GM19452 (cell line): ENCODE measurements around the gene CDH13.

Experiments used
- ATAC-seq: cut with Tn5 transposase; IDR thresholded peaks from one replicate; pipeline ENCODE4 v1.9.1; 2021; ENCODE audit not compliant: unreplicated experiment

The CDH13 gene

DNA sequence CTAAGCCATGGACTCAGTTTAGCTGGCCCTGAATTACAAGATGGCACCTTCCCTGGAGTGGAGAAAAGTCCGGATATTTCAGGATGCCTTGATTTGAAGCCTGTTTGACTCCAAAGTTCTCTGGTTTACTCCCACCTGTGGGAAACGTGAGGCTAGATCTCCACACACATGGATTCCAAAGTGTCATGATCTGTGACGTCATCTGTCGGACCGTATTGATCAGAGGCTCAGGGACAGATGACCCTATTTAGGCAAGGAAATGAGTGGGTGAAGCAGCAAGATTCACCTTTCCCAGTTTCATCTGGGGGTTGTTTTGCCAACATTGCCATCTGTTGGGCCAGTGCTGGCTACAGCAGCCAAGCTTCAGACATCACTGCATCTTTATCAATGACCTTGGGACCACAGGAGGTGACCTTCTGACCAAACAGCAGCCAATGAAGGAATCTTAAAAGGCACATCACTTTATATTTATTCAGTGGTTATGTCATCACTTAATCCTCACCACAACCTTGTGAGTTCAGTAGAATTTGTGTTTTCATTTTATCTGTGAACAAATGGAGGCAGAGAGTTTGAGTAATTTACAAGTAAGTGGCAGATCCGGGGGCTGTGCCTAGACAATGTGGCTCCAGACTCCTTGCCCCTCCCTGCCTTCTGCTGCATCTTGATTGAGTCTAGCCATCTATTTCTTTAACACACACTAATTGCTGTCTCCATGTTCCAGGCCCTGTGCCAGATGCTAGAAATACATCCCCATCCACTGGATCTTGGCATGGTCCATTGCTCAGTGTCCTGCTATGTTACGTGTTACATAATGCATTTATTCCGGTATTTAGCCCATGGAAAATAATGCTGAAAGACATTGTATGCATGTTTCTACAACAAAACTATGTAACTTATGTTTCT is 1.5 kb upstream of the CDH13 start:
- no peak for ATAC-seq

DNA sequence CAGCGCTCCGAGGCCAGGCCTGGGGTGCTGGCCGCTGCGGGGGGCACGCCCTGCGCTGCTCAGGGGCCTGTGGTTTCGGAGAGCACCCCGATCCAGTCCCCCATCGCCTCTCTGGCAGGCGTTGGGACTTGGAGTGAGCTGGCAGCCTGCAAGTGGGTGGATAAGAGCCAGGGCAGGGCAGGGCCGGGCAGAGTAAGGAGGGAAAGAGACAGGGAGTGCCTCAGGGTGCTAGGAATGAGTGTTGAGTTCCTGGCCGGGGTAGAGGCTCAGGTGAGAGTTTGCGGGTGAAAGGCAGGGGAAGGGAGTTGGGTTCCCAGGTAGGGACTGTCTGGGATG is 1.3 kb downstream of the CDH13 start:
- ATAC-seq: no peak

DNA sequence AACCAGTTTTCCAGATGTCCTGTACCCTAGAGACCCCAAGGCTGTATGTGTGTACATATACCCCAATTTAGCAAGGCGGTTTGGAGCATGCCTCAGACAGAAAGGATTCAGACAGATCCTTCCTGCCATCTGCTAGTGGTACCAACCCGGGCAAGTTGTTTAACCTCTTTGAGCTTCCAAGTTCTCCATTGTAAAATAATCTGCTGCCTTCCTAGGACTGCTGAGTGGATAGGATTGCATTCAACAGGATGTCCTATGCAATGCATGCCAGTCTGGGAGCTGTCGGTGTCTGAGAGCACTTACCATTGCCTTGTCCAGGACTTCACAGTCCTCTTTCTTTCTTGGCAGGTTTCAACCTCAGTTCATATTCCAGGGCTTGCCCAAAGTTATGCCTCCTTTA is 1.9 kb downstream of the CDH13 start:
- ATAC-seq: no peak

DNA sequence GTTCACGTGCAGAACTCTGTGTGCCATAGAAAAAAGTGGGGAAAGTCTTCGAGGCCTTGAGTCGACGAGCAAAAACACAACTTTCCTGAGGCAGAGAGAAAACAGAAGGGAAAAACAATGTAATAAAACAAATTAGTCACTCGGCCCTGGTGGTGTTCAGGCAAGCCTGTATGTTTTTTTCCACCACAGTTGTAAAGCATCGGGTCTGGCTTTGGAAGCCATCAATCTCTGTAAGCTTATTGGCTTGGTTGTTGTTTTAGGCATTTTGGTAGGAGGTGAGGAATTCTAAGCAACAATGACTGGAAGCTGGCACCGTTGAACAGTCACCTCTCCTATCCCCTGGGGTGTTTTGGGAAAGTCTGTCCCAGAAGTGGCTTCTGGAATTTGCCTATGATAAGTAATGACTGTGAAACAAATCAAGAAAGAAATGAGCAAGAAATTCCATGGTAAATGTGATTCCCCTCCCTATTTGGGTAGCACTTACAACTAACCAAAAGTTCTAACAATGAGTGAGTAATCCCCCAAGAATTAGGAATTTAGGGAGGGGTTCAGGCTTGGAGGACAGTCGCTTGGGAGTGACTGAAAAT is 2.8 kb downstream of the CDH13 start:
- ATAC-seq: no peak

DNA sequence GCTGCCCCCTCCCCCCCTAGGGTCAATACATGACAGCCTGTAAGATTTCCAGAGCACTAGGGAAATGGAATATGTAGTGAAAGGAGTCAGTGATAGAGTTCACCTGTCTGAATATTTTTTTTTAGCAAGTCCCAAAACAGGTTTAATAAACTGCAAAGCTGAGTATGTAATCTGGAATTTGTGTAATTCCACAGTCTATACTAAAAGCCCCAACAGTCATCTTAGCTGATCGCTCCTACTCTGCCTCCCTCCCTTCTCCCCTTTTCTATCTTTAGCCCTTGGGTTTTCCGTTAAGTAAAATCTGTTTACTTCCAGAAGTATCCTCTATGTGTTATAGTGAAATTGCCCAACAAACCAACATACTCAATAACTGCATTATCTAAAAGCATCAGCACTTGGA is 3.5 kb downstream of the CDH13 start:
- ATAC-seq: no peak

DNA sequence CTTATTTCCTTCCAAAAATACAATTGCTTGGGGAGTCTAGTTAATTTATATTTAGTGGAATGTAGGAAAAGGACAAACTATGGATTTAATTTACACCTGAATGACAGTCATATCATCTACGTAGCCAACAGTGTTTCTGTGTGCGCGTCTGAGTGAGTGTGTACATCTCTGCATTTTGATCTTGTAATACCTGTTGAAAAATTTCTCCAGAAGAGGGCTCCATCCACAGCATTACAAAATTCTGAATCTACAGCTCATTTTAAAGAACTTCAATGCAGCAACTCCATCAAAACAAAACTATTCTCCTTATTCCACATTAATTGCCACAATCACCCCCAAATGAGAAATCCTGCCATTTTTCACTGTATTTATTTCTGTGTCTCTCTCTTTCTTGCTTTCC is 3.9 kb downstream of the CDH13 start:
- ATAC-seq: no peak

DNA sequence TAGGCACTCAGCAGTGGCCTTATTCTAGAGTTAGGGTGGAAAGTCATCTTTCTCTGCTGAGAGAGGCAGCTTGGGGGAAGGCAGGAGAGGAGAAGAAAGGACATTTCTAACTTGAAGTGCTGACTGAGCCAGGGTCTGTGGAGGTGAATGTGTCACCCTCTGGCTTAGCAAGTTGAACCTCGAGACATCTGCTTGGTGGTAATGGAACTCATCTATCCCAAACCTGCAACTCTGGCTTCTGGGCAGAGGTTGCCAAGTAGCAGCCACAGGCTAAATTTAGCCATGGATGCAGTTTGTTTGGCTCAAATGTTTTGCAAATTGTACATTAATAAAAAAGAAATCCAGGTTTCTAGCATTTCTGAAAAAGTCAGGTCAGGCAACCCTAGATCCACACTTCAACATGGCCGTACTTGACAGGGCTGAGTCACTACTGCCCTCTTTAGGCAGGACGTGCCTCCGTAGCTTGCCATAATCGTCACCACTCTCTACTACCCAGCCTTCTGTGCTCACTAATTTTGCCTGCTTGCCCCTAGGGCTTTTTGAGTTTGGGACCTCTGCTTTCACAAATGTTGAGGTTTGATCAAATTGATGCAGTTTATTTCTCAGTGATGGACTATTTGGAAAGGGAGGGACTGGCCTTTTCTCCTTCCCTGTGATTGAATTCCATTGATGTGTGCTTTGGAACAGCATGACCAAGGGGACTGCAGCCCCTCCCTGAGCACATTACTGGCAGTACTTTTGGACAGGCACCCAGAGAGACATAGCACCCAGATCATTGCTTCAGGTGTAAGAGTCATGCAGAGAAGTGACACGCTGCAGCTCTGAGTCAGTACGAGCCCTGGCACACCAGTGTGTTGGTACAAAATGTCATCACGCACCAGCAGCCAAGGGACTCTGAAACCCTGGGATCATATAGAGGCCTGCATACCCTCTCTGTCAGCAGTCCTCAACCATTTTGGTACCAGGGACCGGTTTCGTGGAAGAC is 5.2 kb downstream of the CDH13 start:
- ATAC-seq: no peak

DNA sequence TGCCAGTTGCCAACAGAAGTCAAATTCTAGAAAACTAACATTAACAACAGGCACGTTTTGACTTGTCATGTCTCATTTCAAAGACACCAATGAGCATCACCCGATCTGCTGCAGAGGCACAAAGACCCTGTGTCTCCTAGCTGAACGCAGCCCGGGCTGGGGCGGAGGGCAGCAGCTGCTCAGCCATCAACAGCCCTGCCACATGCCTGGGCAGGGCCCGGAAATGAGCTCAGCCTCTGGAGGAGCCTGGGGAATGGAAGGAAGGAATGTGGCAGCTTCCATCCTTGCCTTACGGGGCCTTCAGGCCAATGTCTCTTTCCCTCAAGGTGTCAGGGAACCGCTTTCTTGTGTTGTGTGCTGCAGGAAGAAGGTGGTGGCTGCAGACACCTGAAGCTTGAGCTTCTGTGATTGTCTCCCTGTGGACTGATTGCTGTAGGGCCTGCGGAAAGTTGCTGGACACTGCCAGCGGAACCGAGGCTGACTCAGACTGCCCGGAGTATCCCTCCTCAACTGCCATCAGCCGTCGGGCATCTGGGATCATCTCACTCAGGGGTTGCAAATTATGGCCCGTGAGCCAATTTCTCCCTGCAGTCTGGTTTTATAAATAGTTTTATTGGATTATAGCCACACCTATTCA is 7.3 kb downstream of the CDH13 start:
- ATAC-seq: no peak

DNA sequence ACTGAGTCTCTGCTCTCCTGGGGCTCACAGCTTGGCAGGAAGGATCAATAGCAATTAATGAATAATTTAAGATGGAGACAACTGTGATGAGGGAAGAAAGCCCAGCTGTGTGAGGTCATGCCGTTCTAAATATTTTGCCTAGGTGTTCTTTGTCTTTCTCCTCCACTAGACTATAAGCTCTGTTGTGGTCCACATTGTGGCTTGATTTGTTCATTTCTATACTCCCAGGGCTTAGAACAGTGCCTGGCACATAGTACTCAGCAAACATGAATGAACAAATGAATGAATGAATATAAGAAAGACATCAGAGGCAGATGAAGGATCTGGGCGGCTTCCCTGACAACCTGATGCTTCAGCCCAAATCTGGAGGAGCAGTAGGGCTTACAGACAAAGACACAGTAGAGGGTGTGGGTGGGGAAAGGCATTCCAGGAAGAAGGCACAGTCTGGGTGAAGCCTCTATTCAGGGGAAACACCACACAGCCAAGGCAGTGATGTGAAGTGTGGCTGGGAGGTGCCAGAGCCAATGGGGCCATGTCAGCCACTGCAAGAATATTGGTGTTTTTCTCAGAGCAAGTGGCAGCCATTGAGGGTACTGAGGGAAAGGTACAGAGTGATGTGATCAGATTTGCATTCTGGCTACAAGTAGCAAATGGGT is 8.3 kb downstream of the CDH13 start:
- ATAC-seq: no peak

DNA sequence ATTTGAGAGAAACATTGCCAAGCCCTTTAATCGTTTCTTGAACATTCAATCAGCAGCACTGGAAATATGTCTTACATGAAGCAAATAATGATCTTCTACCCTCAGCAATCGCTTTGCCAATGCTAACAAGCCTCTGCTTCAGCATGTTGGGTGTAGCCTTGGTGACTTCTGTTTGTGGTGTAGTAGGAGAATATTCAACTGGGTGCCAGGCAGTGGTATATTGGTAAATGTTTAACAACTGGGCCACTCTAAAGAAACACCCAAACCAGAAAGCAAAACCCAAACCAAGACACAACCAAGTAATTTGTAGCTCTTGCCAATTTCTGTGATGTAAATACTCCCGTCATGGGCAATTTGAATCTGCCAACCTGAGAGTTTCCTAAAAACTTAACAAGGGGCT is 9.7 kb downstream of the CDH13 start:
- ATAC-seq: no peak

DNA sequence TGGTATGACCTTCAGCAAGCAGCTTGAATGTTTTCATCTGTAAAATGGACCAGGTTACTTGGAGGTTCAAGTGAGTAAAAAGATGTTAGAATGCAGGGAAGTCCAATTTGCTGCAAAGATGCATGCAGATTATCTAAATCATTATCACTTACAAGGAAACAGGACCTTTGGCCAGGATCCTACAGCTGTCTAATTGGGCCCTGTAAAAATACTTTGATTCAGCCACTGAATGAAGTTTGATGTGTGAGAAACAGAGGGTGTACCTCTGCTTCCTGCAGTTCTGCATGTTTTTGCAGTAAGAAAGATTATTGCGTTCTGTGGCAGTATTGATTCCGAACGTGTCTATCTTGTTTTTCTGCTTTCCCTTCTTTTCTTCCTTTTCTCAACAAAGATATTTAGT is 10.2 kb downstream of the CDH13 start:
- ATAC-seq: no peak

DNA sequence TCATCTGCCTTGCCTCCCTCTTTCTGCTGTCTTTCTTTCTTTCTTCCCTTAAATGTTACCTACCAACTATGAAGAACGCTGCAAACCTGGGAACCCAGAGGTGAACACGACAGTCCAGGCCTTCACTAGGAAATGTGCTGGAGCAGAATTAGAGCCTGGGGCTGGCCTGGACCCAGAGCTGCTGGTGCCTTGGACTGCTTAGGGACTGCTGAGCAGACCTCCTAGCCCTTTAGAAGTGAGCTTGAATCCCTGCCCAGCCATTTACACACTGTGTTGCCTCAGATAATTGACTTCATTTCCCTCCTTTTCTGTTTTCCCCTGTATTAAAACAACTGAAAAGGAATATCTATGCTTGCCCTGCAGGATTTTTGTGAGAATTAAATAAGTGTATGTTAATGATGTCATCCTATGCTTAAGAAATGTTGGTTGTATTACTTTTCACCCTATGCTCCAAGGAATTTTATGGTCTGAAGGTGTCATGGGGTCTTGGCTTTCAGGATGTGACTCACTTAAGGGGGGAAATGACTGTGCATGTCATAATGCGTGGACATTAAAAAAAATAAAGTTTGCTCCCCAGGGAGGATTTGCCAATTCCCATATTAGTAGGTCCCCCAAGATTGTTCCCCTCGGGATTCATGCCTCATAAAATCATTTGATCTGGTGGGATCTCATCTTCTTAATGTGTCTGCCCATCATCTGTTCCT is 11.5 kb downstream of the CDH13 start:
- ATAC-seq: no peak

DNA sequence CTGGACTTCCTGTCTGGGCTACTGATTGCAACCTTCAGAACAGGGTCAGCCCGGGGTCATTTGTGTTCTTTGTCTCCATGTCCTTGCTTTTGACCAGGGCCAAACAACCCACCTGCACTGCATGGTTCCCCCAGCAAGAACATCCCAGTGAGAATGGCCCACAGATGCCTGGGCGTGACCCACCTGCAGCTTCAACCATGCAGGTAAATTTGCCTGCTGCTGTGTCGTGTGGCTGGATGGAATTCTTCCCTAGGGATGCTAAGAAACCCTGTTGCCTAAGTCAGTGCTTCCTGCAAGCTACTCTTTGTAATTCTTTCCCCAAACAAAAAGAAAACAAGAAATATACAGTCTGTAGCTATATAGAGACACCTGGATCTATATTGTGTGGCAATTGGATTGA is 12.5 kb downstream of the CDH13 start:
- no peak for ATAC-seq

DNA sequence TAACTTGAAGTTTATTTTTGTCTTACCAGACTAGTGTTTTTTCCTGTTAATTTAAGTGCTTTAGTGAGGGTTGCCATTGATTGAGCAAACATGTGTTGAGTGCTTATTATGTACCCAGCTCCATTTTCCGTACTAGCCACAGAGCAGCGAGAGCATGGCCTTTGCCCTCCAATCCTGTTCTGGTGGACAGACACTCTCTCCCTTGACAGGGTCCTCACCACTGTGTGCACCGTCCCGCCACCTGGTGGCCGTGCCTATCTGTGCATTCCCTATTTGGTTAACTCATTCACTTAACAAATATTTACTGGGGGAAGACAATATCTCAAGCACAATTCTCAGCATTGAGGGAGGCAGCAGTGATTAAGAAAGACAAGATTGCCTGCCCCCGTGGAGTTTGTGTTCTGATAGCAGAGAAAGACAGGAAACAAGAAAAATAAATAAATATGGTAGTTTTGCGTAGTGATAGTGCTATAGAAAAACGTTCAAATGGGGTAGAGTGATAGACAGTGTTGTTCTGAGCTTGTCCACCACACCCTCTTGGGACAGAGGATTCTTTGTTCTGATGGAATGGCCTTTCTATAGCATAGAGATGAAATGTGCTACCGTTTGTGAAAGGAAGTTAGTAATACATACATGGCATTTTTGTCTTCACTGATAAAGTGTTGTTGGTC is 13.0 kb downstream of the CDH13 start:
- ATAC-seq: peak; percentile 47

DNA sequence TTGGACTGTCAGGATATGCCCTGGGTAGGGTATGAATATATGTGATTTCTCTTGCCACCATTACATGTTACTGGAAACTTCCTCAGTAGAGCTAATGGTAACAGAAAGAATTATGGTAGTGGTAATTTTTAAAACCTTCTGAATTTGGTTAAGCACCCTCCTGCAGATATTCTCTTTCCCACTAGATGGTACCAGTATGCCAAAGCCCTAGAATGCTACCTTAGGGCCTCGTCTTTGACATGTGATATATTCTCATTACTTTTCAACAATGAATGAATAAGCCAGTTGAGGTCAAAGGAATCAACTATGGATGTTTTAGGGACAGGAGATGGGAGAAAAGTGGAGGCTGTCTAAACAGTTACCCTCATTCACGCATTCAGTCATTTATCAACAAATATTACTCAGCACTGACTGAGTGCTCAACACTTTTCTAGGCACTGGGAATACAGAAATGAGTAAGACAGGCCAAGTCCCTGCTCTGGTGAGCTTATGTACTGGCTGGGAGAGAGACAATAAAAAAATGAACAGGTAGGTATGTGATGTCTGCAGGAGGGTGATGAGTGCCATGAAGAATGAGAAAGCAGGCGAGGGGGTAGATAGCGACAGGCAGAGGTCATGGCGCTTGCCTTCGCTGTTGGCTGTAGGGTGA is 14.7 kb downstream of the CDH13 start:
- no peak for ATAC-seq

DNA sequence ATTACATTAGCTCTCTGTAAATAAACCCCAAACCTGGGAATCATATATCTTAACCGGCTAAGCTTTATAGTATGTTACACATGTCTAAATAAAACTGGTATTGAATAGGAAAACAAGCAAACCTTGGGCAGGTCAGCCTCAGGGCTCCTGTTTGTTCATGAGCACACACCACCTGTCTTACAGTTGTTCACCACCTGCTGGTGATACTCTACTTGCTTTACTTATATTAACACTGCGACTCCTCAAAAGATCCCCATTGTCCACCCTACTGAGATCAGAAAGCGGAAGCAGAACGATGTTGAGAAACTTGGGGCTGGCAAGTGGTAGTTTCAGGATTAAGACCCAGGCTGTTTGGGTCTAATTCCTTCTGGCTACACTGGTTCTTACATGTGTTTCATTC is 16.4 kb downstream of the CDH13 start:
- ATAC-seq: no peak

DNA sequence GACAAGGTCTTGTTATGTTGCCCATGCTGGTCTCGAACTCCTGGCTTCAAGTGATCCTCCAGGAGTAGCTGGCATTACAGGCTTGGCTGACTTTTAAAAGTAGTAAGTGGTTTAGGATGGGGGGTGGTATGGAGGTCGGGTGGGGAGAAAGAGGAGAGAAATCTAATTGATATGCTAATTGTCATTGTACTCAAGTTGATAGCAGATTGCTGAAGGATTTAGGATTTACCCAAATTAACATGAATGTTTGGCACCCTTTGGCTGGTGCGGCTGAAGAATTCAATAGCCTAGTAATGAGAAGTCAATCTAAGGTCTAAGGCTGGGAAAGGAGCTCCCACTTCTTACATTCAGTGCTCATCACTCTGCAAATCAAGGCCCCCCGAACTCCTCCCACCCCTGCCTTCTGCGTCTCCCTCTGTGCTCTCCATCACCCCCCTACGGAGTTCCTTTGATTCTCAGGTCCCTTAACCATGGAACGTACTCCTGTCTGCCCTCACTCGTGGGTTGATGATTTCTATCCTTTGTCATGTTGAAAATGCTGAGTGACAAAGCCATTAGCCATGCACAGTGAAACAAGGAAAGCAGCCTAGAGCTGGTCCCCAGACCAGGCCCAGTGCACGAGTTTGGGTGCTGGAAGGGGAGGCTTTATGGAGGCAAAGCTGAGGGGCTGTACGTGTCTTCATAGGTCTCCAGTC is 17.3 kb downstream of the CDH13 start:
- no peak for ATAC-seq

DNA sequence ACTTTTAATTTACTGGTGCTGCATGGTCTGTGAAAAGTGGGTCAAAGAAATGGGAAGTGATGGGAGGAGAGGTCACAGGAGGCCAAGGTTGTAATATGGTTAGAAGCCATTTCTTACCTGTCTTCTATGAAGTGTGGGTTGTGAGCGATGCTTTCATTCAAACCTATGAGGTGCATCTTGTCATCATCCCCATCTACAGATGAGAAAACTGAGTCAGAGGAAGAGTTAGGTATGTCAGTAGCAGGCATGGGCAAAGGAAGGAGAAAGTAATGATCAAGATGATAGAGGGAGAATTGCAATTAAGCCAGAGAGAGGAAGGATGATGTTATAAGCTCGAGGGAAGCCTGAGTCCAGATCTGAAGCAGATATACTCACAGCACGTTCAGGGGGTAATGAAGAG is 19.7 kb downstream of the CDH13 start:
- no peak for ATAC-seq
